KMS-11 (cell line): ENCODE measurements around the gene CDC42.

ENCODE experiments used
- H2AFZ ChIP-seq: fragments of 200-600 bp; sonication (generic); 2 replicates; pipeline ENCODE4 v1.6.1; 2016; ENCODE audit warnings: antibody characterized with exemption, mixed run types, low read depth
- H3K27ac ChIP-seq: fragments of 200-600 bp; sonication (generic); 2 replicates; pipeline ENCODE4 v1.6.1; 2016; ENCODE audit warnings: mild to moderate bottlenecking, mixed run types
- H3K27me3 ChIP-seq: fragments of 200-600 bp; sonication (generic); 2 replicates; pipeline ENCODE4 v1.6.1; 2017; ENCODE audit warnings: mild to moderate bottlenecking, low read depth, mixed run types, moderate library complexity; ENCODE audit not compliant: insufficient read depth
- H3K36me3 ChIP-seq: fragments of 200-600 bp; sonication (generic); 2 replicates; pipeline ENCODE4 v1.6.1; 2017; ENCODE audit warnings: mild to moderate bottlenecking, mixed run types; ENCODE audit not compliant: insufficient read depth
- H3K4me1 ChIP-seq: fragments of 200-600 bp; sonication (generic); 2 replicates; pipeline ENCODE4 v1.6.1; 2016; ENCODE audit warnings: mild to moderate bottlenecking, low read depth, mixed run types; ENCODE audit not compliant: poor library complexity, severe bottlenecking
- H3K4me2 ChIP-seq: fragments of 200-600 bp; sonication (generic); 2 replicates; pipeline ENCODE4 v1.7.0; 2016; ENCODE audit warnings: mild to moderate bottlenecking, mixed run types
- H3K4me3 ChIP-seq: fragments of 200-600 bp; sonication (generic); IDR thresholded peaks from 2 replicates; pipeline ENCODE4 v1.6.1; 2017; ENCODE audit warnings: low read depth, low read length, mixed read lengths; ENCODE audit not compliant: insufficient read depth
- H3K79me2 ChIP-seq: fragments of 200-600 bp; sonication (generic); 2 replicates; pipeline ENCODE4 v1.6.1; 2016; ENCODE audit warnings: low read depth, mixed run types; ENCODE audit not compliant: insufficient read depth
- H3K9ac ChIP-seq: fragments of 200-600 bp; sonication (generic); 2 replicates; pipeline ENCODE4 v1.6.1; 2016; ENCODE audit warnings: mild to moderate bottlenecking, mixed run types
- H4K20me1 ChIP-seq: fragments of 200-600 bp; sonication (generic); 2 replicates; pipeline ENCODE4 v1.6.1; 2016; ENCODE audit warnings: mild to moderate bottlenecking, mixed run types; ENCODE audit not compliant: insufficient read depth
- TF ChIP-seq, protein P1 (sequence below): fragments of 200-600 bp; sonication (generic); conservative IDR thresholded peaks from 2 replicates; pipeline ENCODE4 v1.6.1; 2017; ENCODE audit warnings: low read depth, mild to moderate bottlenecking, antibody characterized with exemption, low read length, moderate library complexity, mixed read lengths

CDC42 gene

DNA sequence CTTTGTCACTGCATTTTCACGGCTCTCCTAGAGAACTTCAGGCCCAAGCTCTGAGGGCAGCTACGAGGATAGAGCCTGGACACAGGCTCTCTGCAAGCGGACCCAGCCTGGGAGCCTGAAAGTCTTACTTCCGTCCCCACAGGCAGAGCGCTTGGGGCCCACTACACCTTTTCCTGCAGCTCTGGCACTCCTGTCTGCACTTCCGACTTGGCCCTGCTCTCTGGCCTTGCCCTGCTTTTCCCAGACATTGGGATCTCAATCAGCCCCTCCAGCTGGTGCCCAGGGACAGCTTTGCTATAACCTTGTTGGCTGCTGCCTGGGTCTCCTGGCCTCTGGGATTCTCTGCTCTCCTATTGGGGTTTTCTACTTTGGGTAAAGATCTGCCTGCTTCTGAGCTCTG, 62.8 kb downstream of the CDC42 start:
- H3K36me3 ChIP-seq, result no peaks in the 10 kb centered on the region
- H3K4me3 ChIP-seq, result no peak overlapping the region
- no peak overlapping the region for H2AFZ ChIP-seq
- peaks cover 14% of the 10 kb centered on the region for H3K4me1 ChIP-seq
- no peak overlapping the region for H3K27ac ChIP-seq
- H3K4me2 ChIP-seq, result no peak overlapping the region
- H3K9ac ChIP-seq, result no peak overlapping the region
- H3K79me2 ChIP-seq, result no peaks in the 10 kb centered on the region
- TF ChIP-seq, protein P1, sequence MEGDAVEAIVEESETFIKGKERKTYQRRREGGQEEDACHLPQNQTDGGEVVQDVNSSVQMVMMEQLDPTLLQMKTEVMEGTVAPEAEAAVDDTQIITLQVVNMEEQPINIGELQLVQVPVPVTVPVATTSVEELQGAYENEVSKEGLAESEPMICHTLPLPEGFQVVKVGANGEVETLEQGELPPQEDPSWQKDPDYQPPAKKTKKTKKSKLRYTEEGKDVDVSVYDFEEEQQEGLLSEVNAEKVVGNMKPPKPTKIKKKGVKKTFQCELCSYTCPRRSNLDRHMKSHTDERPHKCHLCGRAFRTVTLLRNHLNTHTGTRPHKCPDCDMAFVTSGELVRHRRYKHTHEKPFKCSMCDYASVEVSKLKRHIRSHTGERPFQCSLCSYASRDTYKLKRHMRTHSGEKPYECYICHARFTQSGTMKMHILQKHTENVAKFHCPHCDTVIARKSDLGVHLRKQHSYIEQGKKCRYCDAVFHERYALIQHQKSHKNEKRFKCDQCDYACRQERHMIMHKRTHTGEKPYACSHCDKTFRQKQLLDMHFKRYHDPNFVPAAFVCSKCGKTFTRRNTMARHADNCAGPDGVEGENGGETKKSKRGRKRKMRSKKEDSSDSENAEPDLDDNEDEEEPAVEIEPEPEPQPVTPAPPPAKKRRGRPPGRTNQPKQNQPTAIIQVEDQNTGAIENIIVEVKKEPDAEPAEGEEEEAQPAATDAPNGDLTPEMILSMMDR, result no peak
- no peaks in the 10 kb centered on the region for H4K20me1 ChIP-seq
- no peaks in the 10 kb centered on the region for H3K27me3 ChIP-seq

DNA sequence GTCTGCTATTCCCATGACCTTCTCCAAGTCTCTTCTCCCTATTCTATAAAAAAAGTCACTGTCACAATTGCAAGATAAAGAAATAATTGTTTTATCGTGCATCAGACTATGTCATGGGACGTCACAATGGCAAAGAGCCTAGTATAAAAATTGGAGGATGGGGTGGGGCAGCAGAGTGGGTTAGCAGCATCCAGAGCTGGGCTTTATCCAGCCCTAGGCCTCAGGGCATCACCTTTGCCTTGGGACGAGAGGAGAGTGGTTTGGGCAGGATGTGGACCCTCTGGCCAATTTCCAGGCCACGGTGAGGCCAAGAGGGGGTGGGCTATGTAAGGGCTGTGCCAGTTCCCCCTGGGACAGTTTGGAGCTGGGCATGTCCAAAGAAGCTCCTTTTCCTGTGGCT, 64.7 kb downstream of the CDC42 start:
- H3K36me3 ChIP-seq, result no peaks in the 10 kb centered on the region
- no peak overlapping the region for H2AFZ ChIP-seq
- H3K79me2 ChIP-seq, result no peaks in the 10 kb centered on the region
- no peaks in the 10 kb centered on the region for H4K20me1 ChIP-seq
- H3K4me3 ChIP-seq, result no peak overlapping the region
- H3K9ac ChIP-seq, result no peak overlapping the region
- no peak overlapping the region for H3K4me2 ChIP-seq
- no peaks in the 10 kb centered on the region for H3K27me3 ChIP-seq
- H3K27ac ChIP-seq, result no peak overlapping the region
- TF ChIP-seq, protein P1, result no peak
- H3K4me1 ChIP-seq, result peaks cover 14% of the 10 kb centered on the region

DNA sequence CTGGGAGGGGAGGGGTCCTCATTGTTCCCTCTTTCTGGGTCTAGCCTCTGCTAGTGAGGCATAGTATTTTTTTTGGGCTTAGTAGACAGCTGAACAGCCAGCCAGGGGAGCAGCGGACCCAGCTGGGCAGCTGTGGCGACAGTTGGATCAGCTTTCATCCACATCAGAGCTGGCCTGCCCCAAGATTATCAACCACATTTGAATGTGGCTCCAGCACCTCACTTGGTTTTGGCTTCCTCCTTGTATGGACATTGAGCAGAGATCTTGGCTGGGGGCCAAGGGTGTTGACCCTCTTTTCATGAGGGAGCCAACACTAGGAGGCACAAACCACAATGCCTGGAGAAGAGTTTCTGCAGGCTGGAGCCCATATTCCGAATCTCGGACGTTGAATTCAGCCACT, 65.3 kb downstream of the CDC42 start:
- no peak overlapping the region for H3K4me3 ChIP-seq
- H3K79me2 ChIP-seq, result no peaks in the 10 kb centered on the region
- TF ChIP-seq, protein P1, result no peak
- H2AFZ ChIP-seq, result no peak overlapping the region
- H3K4me1 ChIP-seq, result peaks cover 14% of the 10 kb centered on the region
- no peak overlapping the region for H3K9ac ChIP-seq
- H3K36me3 ChIP-seq, result no peaks in the 10 kb centered on the region
- H3K27me3 ChIP-seq, result no peaks in the 10 kb centered on the region
- H3K27ac ChIP-seq, result no peak overlapping the region
- no peak overlapping the region for H3K4me2 ChIP-seq
- no peaks in the 10 kb centered on the region for H4K20me1 ChIP-seq

DNA sequence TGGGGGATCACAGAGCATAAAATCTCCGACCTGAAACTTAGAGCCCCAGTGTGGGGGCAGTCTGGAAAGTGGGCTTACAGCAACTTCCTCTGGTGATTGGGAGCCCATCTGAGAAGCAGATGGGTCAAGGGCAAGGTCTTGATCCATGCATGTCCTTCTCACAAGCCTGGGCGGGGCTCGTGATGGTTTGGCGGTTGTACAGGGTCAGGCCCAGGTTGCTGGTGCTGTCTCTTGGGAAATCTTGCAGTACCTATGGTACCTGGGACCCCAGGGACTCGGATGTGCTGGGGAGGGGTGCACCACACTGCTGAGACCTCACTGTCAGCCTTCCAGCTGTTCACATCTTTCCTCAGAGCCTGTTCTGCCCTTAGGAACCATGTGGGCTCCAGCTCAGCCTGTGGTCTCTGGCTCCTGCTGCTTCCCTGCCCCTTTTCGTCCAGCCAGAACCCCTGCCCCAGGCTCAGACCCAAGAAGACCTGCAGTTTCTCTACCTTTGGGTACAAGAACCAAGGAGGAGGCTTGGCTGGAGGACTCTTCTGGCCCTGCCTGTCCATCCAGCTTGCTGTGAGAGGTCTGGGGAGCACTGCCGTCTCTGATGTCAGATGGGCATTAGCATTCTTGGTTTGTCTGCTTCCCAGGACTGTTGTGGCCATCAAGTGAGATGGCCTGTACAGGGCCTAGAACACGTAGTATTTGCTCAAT, 65.9 kb downstream of the CDC42 start:
- no peaks in the 10 kb centered on the region for H3K79me2 ChIP-seq
- H3K27ac ChIP-seq, result no peak overlapping the region
- TF ChIP-seq, protein P1, result no peak
- H3K4me1 ChIP-seq, result peaks cover 14% of the 10 kb centered on the region
- no peak overlapping the region for H3K4me2 ChIP-seq
- no peak overlapping the region for H3K4me3 ChIP-seq
- H3K36me3 ChIP-seq, result no peaks in the 10 kb centered on the region
- H3K9ac ChIP-seq, result no peak overlapping the region
- no peak overlapping the region for H2AFZ ChIP-seq
- H3K27me3 ChIP-seq, result no peaks in the 10 kb centered on the region
- H4K20me1 ChIP-seq, result no peaks in the 10 kb centered on the region
